ENCODE data around the gene FAM236B.
"Not testable (repeated sequence)": the region's sequence is repeated elsewhere in the genome, so short reads cannot be mapped to it uniquely, and the experiment has no call there.

DNA sequence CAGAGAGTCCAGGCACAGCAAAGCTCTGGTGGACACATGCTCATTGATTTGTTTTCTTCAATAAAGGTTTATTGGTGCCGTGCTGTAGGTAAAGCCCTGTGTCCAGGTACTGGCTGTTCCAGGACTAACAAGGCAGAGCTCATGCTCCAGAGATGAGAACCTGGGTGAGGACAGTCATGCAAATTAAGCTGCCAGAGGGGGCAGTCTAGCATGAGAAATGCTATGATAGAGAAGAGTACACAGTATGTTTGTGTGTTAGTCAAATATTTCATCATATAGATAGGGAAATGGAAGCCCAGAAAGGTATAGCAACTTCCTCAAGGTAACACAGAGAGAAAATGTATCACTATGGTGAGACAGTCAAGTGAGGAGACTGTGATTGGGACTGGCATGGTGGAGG, 5.7 kb upstream of the FAM236B start:
- TF ChIP-seq, protein P1, sequence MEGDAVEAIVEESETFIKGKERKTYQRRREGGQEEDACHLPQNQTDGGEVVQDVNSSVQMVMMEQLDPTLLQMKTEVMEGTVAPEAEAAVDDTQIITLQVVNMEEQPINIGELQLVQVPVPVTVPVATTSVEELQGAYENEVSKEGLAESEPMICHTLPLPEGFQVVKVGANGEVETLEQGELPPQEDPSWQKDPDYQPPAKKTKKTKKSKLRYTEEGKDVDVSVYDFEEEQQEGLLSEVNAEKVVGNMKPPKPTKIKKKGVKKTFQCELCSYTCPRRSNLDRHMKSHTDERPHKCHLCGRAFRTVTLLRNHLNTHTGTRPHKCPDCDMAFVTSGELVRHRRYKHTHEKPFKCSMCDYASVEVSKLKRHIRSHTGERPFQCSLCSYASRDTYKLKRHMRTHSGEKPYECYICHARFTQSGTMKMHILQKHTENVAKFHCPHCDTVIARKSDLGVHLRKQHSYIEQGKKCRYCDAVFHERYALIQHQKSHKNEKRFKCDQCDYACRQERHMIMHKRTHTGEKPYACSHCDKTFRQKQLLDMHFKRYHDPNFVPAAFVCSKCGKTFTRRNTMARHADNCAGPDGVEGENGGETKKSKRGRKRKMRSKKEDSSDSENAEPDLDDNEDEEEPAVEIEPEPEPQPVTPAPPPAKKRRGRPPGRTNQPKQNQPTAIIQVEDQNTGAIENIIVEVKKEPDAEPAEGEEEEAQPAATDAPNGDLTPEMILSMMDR (IDR thresholded peaks at IDR 0.05): not testable (repeated sequence)
- not testable (repeated sequence) for TF ChIP-seq POLR2A (IDR thresholded peaks at IDR 0.05)

Data from sigmoid colon (tissue), 3 donors.